HG03575 (cell line): Measurements from ENCODE around the gene INSIG2.
A peak's percentile ranks its signal among the peaks of the same experiment; 100 is the strongest.

Source experiments
- ATAC-seq: cut with Tn5 transposase; IDR thresholded peaks from one replicate; pipeline ENCODE4 v1.9.1; 2021; ENCODE audit not compliant: unreplicated experiment, insufficient number of reproducible peaks, low FRiP score; ENCODE audit errors: extremely low read depth

INSIG2 gene

DNA sequence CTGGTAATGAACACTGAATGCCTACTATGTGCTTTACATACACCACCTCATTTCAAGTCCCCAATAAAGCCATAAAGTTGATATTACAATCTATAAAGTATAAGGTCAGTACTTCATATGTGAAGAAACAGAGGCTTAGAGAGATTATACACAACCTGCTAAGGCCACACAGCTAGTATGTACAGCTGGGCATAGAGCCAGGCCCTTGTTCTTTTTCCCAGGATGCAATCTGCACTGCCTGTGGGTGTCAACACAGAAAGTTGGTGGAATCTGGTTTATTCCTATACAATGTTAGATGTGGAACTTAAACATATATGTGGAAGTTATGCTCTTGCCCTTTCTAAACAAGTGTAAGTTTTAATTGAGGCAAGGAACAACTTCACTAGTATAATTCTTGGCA is 32.8 kb downstream of the INSIG2 start:
- ATAC-seq, result no peak

DNA sequence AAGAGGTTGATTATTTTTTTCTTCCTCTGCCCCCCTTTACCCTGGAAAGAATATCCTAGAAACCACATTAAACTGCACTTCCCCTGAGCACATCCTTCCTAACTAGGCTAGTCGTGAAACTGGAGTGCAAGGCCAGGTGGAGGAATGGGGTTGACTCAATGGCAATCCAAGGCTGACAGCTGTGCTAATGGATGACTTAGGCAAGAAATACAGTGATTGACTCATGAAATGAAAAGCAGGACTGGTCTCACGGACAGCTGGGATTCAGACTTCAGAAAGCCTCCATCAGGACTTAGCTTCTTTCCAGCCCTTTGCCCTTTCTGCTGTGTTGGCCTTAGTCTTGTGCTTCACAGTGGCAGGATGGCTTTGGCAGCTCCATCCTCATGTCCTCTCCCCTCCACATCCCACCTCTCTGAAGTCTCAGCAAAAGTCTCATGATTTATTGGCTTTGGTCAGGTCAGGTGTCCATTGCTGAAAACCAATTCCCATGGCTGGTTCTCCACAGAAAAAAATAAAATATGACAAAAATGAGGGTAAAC is 33.8 kb downstream of the INSIG2 start:
- ATAC-seq, result no peak

DNA sequence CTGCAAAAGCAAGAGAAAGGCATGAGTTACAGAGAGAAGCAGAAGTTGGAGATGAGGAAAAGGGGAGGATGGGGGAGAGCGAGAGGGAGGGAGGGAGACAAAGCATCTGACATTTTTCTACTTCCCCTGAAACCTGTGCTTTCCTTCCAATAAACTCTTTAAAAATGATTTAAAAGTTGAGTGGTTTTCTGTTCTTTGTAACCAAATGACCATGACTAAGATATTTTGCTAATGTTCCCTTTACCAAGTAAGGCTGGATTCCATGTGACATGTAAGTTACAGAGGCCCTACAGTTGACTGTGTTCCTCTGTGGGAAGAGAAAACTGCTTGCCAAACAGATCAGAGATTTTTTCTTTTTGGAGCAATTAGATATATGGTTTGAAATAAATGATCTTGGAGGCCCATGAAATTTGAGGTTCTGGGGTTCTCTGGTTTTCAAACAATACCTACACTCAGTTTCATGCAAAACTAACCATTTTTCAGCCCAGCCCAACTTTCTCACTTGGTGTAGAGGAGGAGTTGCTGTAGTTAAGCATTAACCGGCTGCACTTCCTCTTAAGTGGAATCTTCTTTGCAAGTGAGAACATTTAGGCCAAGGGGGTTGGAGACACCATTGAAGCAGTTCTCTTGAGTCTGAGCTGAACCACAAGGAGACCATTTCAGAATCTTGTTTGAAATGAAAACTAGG is 34.5 kb downstream of the INSIG2 start:
- peak; percentile 56 for ATAC-seq

DNA sequence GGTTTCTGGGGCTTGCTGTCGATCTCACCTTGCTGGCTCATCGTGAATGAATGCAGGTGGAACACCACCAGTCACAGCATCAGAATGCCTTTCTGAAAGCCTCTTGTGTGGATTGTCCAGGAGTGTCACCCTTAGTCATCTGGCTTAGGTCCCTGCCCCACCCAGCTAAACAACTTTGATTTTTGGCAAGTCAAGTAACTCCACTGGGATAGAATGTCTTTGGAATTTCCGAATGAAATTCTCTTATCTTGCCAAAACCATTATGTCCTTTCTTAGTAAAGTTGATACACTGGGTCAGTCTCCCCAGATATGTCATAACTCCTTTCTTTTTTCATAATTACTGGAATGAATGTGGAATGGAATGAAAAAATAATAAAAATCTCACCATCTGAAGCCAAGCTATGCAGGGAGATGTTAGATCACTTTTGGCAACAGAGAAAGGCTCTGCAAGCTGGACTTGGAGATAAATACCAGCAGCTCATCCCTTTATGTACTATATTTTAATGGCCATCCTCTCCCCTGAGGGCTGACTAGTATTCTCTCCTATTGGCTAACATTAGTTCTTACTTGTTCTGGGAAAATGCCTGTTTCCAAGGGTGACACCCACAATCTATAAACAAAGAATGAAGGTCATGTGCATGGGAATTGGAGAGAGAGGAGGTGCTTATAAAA is 35.4 kb downstream of the INSIG2 start:
- ATAC-seq, result no peak

DNA sequence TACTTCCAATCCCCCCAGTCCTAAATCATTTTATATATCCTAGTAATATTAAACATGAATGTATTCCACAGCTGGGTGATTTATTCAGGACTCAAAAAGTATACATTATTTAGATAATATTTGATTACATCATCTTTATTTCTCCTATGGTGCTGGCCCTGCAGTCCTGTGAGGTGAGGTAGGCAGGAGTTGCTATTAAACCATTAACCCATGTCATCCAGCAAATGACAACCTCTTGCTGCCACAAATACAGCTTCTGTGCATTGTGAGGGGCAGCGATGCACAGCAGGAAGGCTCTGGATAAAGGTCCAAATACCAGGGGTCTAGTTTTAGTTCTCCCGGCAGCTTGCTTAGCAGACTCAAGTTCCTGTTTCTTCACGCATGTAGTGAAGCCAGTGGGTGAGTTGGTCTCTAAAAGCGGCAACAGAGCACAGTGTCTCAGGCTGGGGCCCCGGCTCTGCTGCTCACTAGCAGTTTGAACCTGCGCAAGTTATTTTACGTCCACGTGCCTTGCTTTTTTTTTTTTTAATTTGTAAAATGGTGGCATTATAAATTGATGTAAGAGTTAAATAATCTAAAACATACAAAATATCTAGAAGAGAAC is 36.1 kb downstream of the INSIG2 start:
- no peak for ATAC-seq

DNA sequence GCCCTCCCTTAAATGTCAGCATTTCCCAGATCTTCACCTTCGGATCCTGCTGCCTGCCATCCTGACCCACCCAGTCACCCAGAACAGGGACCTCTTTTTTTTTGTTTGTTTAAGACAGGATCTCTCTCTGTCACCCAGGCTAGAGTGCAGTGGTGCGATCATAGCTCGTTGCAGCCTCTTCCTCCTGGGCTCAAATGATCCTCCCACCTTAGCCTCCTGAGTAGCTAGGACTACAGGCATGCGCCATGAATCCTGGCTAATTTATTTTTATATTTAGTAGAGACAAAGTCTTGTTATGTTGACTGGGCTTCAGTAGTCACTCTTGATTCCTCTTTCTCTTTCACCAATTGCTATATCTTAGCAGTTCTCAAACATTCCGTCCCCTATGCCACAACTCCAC is 39.0 kb downstream of the INSIG2 start:
- ATAC-seq, result no peak

DNA sequence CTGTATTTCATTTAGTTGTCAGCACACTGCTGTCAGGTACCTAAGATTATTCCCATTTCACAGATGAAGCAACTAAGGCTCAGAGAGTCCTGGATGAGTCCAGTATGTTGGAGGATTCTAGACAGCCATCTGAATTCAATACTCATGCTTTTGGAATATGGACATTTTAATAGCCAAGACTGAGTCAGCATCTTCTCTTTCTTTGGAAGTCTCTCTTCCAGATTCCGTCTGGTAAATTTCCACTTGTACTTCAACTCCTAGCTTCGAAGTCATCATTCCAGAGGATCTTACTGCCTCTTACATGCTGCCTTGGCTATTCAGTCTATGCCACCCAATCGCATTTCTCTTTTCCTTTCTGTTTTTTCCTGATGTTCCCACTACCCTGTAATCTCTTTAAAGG is 40.6 kb downstream of the INSIG2 start:
- ATAC-seq, result no peak

DNA sequence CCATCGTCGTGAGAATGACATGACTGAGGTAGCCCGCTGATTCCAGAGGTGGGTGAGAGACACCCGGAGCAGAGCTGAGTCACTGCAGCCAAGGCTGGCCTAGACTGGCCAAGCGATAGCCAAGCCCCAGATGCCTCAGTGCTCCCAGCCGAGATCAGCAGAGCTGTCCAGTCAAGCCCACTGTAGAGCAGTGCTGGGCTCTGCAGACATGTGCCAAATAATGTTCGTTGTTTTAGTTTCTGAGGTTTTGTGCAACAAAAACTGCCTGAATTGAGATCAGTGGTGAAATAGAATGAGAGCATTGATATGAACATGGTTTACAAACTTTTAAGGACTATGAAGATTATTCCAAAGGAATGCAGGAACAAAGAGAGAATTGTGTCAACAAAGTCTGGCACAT is 42.1 kb downstream of the INSIG2 start:
- ATAC-seq, result no peak

DNA sequence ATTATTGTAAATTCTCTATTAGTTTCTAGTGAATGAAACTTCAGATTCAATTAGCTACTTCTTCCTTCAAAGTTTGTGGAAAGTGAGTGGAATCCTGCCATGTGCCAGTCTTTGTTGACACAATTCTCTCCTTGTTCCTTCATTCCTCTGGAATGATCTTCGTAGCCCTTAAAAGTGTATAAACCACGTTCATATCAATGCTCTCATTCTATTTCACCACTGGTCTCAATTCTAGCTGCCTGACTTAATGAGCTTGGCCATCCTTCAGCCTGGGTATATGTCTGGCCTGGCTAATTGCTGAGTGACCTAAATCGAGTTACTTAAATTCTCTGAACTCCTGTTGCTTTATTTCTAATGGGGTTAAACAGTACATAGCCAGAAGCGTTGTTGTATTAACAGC is 43.5 kb downstream of the INSIG2 start:
- ATAC-seq, result no peak

DNA sequence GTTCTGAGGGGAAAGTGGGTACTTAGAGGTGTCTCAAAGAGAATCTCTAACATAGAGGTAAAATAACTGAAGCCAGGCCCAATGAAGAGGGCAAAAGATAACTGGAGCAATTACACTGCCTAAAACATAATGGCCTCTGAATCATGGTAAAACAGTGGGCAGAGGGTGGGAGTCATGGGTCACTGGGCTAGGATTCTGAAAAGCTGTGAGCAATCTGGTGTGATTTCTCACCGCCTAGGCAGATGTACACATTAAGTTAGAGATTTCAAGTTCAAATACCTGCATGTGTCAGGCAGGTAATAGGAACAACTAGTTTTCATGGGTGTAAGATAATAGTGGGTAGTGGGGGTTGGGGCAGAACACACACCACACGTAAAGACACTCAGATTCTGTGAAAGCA is 45.6 kb downstream of the INSIG2 start:
- no peak for ATAC-seq

DNA sequence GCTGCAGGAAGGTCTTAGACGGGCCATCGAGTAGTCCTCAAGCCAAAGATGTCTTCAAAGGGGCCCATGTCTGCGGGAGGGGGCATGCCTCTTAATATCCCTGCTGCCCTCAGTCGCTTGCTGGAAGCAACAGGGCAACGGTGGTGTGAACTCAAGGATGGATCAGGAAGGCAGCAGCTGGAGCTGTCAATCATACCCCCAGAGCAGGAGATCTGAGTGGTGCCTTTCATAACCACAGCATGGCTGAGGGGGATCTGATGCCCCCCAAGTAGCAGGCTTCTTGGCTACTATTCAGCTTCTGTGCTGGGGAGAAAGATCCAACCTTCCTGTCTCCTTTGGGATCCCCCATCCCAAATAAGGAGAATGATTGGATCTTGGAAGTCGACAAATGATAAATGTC is 46.4 kb downstream of the INSIG2 start:
- no peak for ATAC-seq

DNA sequence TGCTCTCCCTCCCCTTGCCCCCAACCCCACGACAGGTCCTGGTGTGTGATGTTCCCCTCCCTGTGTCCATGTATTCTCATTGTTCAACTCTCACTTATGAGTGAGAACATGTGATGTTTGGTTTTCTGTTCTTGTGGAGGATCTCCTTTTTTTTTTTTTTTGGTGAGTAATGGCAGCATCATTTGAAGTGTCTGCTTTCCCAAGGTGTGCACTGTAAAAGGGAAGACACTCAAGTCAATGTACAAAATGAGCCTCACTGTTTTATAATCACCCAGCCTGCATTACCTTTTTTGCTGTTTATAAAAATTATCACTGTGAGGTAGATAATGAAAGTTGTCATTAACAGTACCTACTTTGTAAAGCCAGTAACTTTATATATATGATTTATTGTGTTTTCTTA is 56.9 kb downstream of the INSIG2 start:
- no peak for ATAC-seq

DNA sequence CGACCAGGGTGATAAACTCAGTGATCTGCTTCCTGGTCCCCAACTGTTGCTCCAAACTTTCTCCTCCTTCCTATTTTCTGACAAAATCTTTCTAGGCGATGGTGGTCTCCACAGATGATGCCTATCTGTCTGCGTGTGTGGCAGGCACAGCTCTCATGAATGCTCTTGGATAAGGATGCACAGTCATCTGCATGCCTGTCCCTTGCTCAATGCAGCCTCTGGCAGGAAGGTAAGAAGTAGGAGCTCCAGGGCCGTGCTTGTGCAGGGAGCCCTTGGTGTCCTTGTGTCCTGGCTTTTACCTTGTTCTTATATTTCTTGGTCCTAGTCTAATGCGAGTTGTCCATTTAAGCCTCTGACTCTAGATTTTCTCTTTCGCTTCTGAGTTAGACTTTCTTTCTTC is 57.5 kb downstream of the INSIG2 start:
- ATAC-seq, result no peak

DNA sequence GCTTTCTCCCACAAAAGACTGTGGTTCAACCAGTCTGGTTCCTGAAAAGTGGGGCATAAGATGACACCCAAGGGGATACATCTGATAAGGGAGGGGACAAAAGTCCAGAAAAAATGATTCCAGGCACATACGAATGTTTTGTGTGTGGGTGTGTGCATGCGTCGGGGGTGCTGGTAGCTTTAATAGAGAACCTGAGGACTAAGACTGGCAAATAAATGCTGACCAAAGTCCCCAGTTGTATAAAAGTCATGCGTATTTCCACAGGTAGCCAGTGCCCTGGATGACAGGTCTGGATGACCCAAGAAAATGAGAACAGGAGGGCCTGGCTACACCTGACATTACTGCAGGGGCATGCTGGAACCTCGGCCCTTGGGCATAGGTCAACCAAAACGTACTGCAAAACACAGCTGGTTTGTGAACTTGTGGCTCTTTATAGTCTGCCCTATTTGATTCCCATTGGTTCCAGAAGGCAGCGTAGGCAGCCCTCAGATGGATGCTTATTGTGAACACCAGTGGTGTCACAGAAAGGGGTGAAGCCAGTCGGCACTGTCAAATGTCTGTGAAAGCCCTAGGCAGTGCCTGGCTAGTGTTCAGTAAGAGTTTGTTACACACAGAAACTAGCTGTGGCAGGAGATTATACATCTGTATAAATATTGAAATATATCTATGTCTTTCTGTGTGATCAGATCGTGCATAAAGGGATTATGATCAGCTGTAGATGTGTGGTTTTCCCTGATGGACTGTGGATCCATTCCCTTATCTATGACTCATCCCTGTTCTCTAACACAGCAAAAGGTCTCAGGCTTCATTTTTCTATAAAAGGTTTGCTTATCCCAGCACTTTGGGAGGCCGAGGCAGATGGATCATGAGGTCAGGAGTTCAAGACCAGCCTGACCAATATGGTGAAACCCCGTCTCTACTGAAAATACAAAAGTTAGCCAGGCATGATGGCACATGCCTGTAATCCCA is 58.3 kb downstream of the INSIG2 start:
- no peak for ATAC-seq

DNA sequence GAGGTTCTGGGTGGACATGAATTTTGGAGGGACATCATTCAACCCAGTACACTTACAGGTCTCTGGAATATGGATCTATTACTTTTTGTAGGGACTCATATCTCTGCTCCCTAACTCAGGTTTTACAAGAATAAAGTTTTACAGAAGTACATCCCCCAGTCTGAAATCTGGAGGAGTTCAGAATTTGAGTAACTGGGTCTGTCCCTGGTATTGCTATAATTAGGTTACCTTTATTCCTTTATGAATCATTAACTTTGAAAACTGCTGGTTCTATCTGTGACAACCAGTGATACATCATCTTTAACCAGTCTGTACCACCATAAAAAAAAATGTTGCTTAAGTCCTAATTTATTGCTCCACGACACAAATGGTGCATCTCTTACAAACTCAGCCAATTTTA is 59.9 kb downstream of the INSIG2 start:
- ATAC-seq, result peak; percentile 30

DNA sequence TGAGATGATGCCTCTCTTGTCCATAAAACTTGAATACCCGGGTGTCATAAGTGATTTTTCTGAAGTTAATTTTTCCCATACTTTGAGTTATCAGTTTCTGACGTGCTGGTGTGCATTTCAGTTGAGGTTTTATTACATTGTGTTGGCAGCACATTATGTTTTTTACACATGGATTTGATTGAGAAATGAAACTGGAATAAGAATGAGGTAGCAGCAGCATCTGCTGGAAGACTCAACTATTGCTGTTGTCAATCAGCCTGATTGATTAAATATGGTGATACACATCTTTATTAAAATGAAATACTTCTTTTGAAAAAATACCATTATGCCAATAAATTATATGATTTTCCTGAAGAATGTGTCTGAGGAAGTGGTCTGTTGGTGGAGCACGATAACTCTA is 60.5 kb downstream of the INSIG2 start:
- ATAC-seq, result no peak

DNA sequence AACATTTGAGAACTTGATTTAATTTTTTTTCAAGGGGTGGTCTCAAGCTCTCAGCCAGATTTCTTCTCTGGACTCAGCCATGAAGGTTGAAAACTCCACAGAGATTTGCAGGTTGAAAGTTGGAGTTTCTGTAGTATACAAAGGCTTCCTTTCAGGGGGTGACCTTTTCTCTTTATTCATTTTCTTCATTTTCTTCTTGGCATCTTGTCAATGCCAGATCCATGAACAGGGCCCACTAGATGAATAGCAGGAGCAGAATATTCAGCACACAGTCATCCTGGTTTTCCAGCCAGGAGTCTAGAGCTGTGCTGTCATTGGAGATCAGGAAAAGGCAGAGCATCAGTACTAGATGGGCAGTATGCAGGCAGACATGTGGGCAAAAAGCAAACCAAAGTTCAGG is 62.0 kb downstream of the INSIG2 start:
- no peak for ATAC-seq

DNA sequence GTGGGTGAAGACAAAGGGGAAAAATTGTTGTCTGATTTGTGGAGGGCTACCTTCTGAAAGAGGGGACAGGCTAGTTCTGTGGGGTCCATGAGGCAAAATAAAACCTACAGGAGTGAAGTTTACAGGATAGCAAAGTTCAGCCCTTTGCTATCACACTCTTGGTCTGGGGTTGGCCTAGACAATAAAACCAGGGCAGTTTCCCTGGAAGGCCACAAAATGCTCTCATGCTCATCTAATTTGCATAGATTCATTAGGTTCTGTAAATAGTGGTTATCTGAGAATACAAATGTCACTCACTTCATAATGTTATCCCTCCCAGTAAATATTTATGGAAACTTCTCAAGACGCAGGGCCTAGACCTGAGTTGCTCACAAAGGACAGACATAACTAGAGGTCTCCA is 63.6 kb downstream of the INSIG2 start:
- ATAC-seq, result no peak

DNA sequence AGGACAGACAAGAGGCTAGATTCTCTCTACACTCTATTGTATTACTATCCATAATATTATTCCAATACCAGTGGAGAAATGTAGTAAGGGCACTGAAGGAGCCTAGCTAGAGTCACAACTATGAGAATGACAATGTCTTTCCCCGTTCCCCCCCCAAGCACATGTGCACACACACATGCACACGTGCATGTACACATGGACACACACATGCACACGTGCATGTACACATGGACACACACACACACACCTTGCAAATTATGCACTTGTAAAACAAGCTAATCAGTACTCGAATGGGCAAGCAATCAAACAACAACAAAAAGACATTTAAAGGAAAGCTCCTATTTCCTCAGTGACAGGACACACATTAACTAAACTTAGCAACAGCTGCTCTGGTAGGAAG is 65.2 kb downstream of the INSIG2 start:
- ATAC-seq, result no peak
